Measurements from ENCODE around the gene LRRC17.

LRRC17 gene

GRCh38 chr7:102912742-102913141 lies at the start of gene LRRC17:
LRRC17 (plus strand) TSS chr7:102913000; CDS start chr7:102933914, 20,914 bp downstream.
- DNase-seq (ENCODE audit: low spot score): no peak

GRCh38 chr7:102864958-102865357 lies 47.8 kb upstream of the LRRC17 start:
- no peak for DNase-seq (ENCODE audit: low spot score)

GRCh38 chr7:102866535-102867215 lies 46.1 kb upstream of the LRRC17 start:
- DNase-seq (ENCODE audit: low spot score): no peak

- no peak for DNase-seq (ENCODE audit: low spot score)
Observed at GRCh38 chr7:102869195-102869594, 43.6 kb upstream of the LRRC17 start.

- peak; percentile 57 for DNase-seq (ENCODE audit: low spot score)
Observed at GRCh38 chr7:102872460-102872859, 40.3 kb upstream of the LRRC17 start.

GRCh38 chr7:102873470-102874165 lies 39.2 kb upstream of the LRRC17 start:
- DNase-seq (ENCODE audit: low spot score): no peak

- DNase-seq (ENCODE audit: low spot score): peak; percentile 46
Observed at GRCh38 chr7:102874166-102874829, 38.5 kb upstream of the LRRC17 start.

GRCh38 chr7:102874966-102875365 lies 37.8 kb upstream of the LRRC17 start:
- no peak for DNase-seq (ENCODE audit: low spot score)

GRCh38 chr7:102875700-102876295 lies 37.0 kb upstream of the LRRC17 start:
- peak; percentile 82 for DNase-seq (ENCODE audit: low spot score)

- no peak for DNase-seq (ENCODE audit: low spot score)
Observed at GRCh38 chr7:102883098-102883860, 29.5 kb upstream of the LRRC17 start.

GRCh38 chr7:102888561-102889233 lies 24.1 kb upstream of the LRRC17 start:
- DNase-seq (ENCODE audit: low spot score): no peak

GRCh38 chr7:102889851-102890250 lies 22.9 kb upstream of the LRRC17 start:
- DNase-seq (ENCODE audit: low spot score): no peak

- DNase-seq (ENCODE audit: low spot score): peak; percentile 22
Observed at GRCh38 chr7:102890292-102890970, 22.4 kb upstream of the LRRC17 start.

- DNase-seq (ENCODE audit: low spot score): no peak
Observed at GRCh38 chr7:102890971-102891692, 21.7 kb upstream of the LRRC17 start.

GRCh38 chr7:102891693-102892261 lies 21.0 kb upstream of the LRRC17 start:
- peak; percentile 46 for DNase-seq (ENCODE audit: low spot score)

- DNase-seq (ENCODE audit: low spot score): no peak
Observed at GRCh38 chr7:102892631-102893278, 20.0 kb upstream of the LRRC17 start.

- DNase-seq (ENCODE audit: low spot score): no peak
Observed at GRCh38 chr7:102895602-102896001, 17.2 kb upstream of the LRRC17 start.

GRCh38 chr7:102896585-102896984 lies 16.2 kb upstream of the LRRC17 start:
- DNase-seq (ENCODE audit: low spot score): no peak

GRCh38 chr7:102897211-102897631 lies 15.6 kb upstream of the LRRC17 start:
- no peak for DNase-seq (ENCODE audit: low spot score)

Data from hepatic stellate cell (primary cell).